Ovary (tissue), 9 donors: ENCODE data around the gene ETS1. TPM values are rescaled to one million over a fixed set of nuclear protein-coding genes. Genes with fewer than 3 reads are reported as not detected.
A peak's percentile ranks its signal among the peaks of the same experiment; 100 is the strongest.

Source experiments
- DNase-seq, 5 donors: peaks; one replicate each; pipeline ENCODE4 v3.0.0-alpha.2; 2019 to 2020
- H3K27ac ChIP-seq, 2 donors: fragments of 200-600 bp; one replicate each; pipeline versions ENCODE4 v1.5.1 to v1.8.0; 2019 to 2022
- H3K27me3 ChIP-seq: fragments of 200-600 bp; one replicate; pipeline ENCODE4 v1.8.0; 2022
- H3K36me3 ChIP-seq: fragments of 200-600 bp; sonication (generic); one replicate; pipeline ENCODE4 v1.5.1; 2019
- H3K4me1 ChIP-seq: one replicate; pipeline ENCODE4 v1.8.1; 2013; ENCODE audit warnings: mild to moderate bottlenecking, moderate library complexity; ENCODE audit not compliant: insufficient read depth
- H3K4me3 ChIP-seq: fragments of 200-600 bp; sonication (generic); one replicate; pipeline ENCODE4 v1.5.1; 2017
- H3K9me3 ChIP-seq, 2 donors: fragments of 200-600 bp in 1 of 2; sonication (generic) in 1 of 2; one replicate each; pipeline versions ENCODE4 v1.5.1 to v1.8.1; 2013 to 2019; ENCODE audit warnings: mild to moderate bottlenecking in 1 of 2, moderate library complexity in 1 of 2
- CTCF ChIP-seq, 3 donors: fragments of 450-650 bp in 2 of 3; fragments of 200-600 bp in 1 of 3; IDR thresholded peaks; one replicate each; pipeline versions ENCODE4 v1.5.1 to v1.8.0; 2016 to 2022; ENCODE audit warnings: antibody characterized with exemption in 3 of 3, mild to moderate bottlenecking in 1 of 3
- EP300 ChIP-seq: sonication (generic); formaldehyde crosslinking; IDR thresholded peaks from one replicate; pipeline ENCODE4 v1.6.1; 2017; ENCODE audit warnings: antibody characterized with exemption
- POLR2A ChIP-seq: fragments of 450-650 bp; IDR thresholded peaks from one replicate; pipeline ENCODE4 v1.6.1; 2017; ENCODE audit warnings: antibody characterized with exemption, mild to moderate bottlenecking, moderate library complexity
- WGBS, 3 donors: extraction: QIAGEN DNeasy Blood & Tissue Kit in 1 of 3; methylation state at CpG; one replicate each; pipeline versions ENCODE4 v1.1.5 to v1.1.7; 2013 to 2017; 5-methylcytosine and 5-hydroxymethylcytosine counted together
- intact Hi-C, 4 donors: fragments of 100-400 bp; cut with DNase I; formaldehyde crosslinking; loops; one replicate each; pipeline versions ENCODE4 v1.11.0 to v1.15.1; 2022 to 2023
- polyA plus RNA-seq, 2 donors: library from polyadenylated mRNA; stranded (reverse); fragments of 200-250 nt in 1 of 2; fragments of 350-450 nt in 1 of 2; fragmentation: Illumina TruSeq in 1 of 2; extraction: RNeasy Lipid Tissue Mini Kit (QIAGEN cat#74804) in 1 of 2; gene quantifications; one replicate each; pipeline ENCODE4 v1.2.3, GENCODE V29; 2013 to 2014
- total RNA-seq, 7 donors: library from RNA; depleted of rRNA in 2 of 7; stranded (reverse); fragments of >200 nt in 2 of 7; fragmentation: NEBNext Ultra II Directional in 3 of 7; extraction: Animal tissue kit (Norgen Biotek cat#: 25700) in 3 of 7; gene quantifications; one replicate each; pipeline versions ENCODE4 v1.1.0 to v1.2.4, GENCODE V29; 2016 to 2023
- donor health status: DM: no; HTN: no; CAD: no; lungs with moderate emphysema.
- donor health status: DM: no; HTN: no; CAD: no.
- donor health status: Bipolar disorder and iron deficiency.
- donor health status: DM: yes; HTN: yes; CAD: no.
- donor health status: DM: no; HTN: no; CAD: no.
- donor health status: DM: yes; HTN: yes; CAD: no.

The ETS1 gene
- total and polyA plus RNA-seq, 9 donors, result 24.4 to 68.0 (median 40.4) TPM

GRCh38 chr11:128515086-128515485 lies 72.3 kb downstream of the ETS1 start:
- TF ChIP-seq EP300 (no peak), CTCF (IDR thresholded peaks at IDR 0.05) (no peak), POLR2A (no peak)
- H3K4me1 ChIP-seq, result peaks cover 44% of the 10 kb centered on the region
- H3K9me3 ChIP-seq, result no peaks in the 10 kb centered on the region
- H3K27ac ChIP-seq, result peak overlapping the region in 1 of 2 donors; percentile 51
- H3K4me3 ChIP-seq, result no peak overlapping the region
- no peaks in the 10 kb centered on the region for H3K36me3 ChIP-seq
- DNase-seq, result peak in 1 of 5 donors; percentile 52
- intact Hi-C loops, result no loop called here
- no peaks in the 10 kb centered on the region for H3K27me3 ChIP-seq
- WGBS, 3 donors, result 41 to 62% (median 51%) methylated on average over 6 of the region's 6 CpGs

DNA sequence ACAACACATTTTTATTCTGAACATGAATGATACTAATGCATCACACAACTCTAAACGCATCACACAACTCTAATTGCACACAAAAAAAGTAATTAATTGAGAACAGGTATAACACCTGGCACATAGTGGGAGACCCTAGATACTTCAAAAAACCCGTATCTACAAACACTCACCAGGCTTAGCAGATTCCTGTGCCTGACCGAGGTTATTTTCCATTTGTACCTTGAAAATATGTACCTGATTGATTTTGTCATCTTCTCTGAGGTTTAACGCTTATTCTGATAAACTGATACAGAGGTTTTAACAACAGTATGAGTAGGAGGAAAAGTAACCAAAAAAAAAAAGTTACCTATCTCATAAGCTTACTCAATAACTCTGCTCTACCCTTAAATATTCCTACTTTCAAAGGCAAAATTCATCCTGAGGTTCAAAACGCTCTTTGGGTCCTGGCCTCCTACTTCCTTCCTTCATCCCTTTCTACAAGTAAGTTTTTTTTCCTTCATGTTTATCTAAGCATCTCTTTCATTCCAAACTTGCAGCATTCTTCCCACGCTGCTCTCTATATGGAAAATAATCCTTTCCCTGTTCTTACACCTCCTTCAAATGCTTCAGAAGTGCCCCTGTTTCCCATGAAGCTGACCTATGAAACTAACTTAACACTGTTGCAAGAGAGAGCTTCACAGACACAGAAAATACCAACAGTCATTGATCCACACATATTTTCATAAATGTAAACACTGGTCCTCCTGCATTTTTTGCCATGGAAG lies 73.3 kb downstream of the ETS1 start:
- Histone ChIP-seq H3K27ac (no peak overlapping the region), H3K27me3 (no peaks in the 10 kb centered on the region), H3K4me1 (peaks cover 44% of the 10 kb centered on the region), H3K36me3 (no peaks in the 10 kb centered on the region), H3K4me3 (no peak overlapping the region), H3K9me3 (no peaks in the 10 kb centered on the region)
- intact Hi-C loops, result no loop called here
- no peak for TF ChIP-seq EP300
- no peak for DNase-seq
- 81 to 86% (median 81%) methylated on average over 6 of the region's 6 CpGs for WGBS, 3 donors

DNA sequence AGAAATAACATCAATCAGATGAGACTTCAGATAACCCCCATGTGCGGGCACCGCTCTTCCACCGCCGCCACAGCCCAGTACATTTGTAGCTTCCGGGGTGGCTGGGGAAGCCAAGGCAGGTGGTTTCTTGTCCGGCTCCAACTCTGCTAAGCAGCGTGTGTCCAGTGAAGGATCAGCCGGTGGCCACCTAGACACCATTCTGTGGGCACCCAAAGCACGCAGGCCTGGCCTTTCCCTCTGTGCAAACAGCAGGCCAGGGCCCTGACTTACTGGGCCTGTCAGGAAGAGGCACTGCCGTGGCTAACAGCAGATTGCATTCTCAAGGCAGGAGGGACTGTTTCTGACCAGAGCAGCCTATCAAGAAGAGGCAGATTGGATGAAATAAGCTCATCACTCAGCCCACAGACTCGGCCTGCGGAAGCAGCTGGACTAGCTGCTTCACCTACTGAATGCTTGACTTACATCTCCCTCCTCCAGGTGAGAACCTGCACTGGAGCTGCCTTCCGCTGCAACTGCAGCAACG lies 74.8 kb downstream of the ETS1 start:
- no peak overlapping the region for H3K27ac ChIP-seq
- H3K36me3 ChIP-seq, result no peaks in the 10 kb centered on the region
- intact Hi-C loops, result no loop called here

GRCh38 chr11:128511712-128512111 lies 75.6 kb downstream of the ETS1 start:
- Histone ChIP-seq H3K27ac (no peak overlapping the region), H3K36me3 (no peaks in the 10 kb centered on the region), H3K27me3 (no peaks in the 10 kb centered on the region), H3K4me1 (peaks cover 40% of the 10 kb centered on the region), H3K4me3 (no peak overlapping the region), H3K9me3 (no peaks in the 10 kb centered on the region)
- WGBS, 3 donors, result 15 to 34% (median 20%) methylated on average over 4 of the region's 4 CpGs
- TF ChIP-seq EP300 (no peak), POLR2A (no peak), CTCF (IDR thresholded peaks at IDR 0.05) (no peak)
- no peak for DNase-seq
- intact Hi-C loops, result no loop called here

More for the DNA sequence above, 74.8 kb downstream of the ETS1 start:
- H3K9me3 ChIP-seq, result no peaks in the 10 kb centered on the region
- no peaks in the 10 kb centered on the region for H3K27me3 ChIP-seq
- TF ChIP-seq EP300, result no peak
- no peak for TF ChIP-seq POLR2A
- TF ChIP-seq CTCF (IDR thresholded peaks at IDR 0.05), result no peak
- 86 to 87% (median 86%) methylated on average over 14 of the region's 14 CpGs for WGBS, 3 donors
- no peak overlapping the region for H3K4me3 ChIP-seq
- DNase-seq, result no peak
- peaks cover 45% of the 10 kb centered on the region for H3K4me1 ChIP-seq

GRCh38 chr11:128509621-128510389 lies 77.6 kb downstream of the ETS1 start:
- DNase-seq, result no peak
- no peak overlapping the region for H3K27ac ChIP-seq
- H3K36me3 ChIP-seq, result no peaks in the 10 kb centered on the region
- H3K4me1 ChIP-seq, result peaks cover 31% of the 10 kb centered on the region
- no peak overlapping the region for H3K4me3 ChIP-seq
- intact Hi-C loops, result no loop called here
- 85 to 88% (median 86%) methylated on average over 2 of the region's 2 CpGs for WGBS, 3 donors
- TF ChIP-seq POLR2A, result no peak
- TF ChIP-seq CTCF (IDR thresholded peaks at IDR 0.05), result no peak
- no peak for TF ChIP-seq EP300
- H3K9me3 ChIP-seq, result no peaks in the 10 kb centered on the region
- no peaks in the 10 kb centered on the region for H3K27me3 ChIP-seq
